ENCODE measurements around the gene CEP72. TPM values are rescaled to one million over a fixed set of nuclear protein-coding genes. Genes with fewer than 3 reads are reported as not detected.
"Not testable (repeated sequence)": the region's sequence is repeated elsewhere in the genome, so short reads cannot be mapped to it uniquely, and the experiment has no call there.

Gene CEP72
- total RNA-seq, 1 donor from 2014 or later = 5.2 TPM

- no peaks in the 10 kb centered on the region for H3K4me1 ChIP-seq (ENCODE audit: control insufficient read depth in 3 of 3, insufficient read depth in 3 of 3, low read length in 3 of 3)
- no peaks in the 10 kb centered on the region for H3K36me3 ChIP-seq (ENCODE audit: control insufficient read depth in 3 of 3, insufficient read depth in 3 of 3, low read length in 3 of 3)
- no peak overlapping the region for H3K4me3 ChIP-seq (ENCODE audit: low read length in 3 of 3)
- no peak overlapping the region for H3K9ac ChIP-seq (ENCODE audit: low read depth in 1 of 3, low read length in 3 of 3)
- peaks cover 33 to 42% (median 38%) of the 10 kb centered on the region in 3 donors for H3K27me3 ChIP-seq (ENCODE audit: control insufficient read depth in 3 of 3, insufficient read depth in 3 of 3, low read length in 3 of 3)
- H3K27ac ChIP-seq (ENCODE audit: low read depth, low read length) = no peak overlapping the region
- H3K9me3 ChIP-seq (ENCODE audit: control insufficient read depth in 3 of 3, low read length in 3 of 3) = no peaks in the 10 kb centered on the region
Measured at GRCh38 chr5:604391-604831, 7.7 kb upstream of the CEP72 start.

GRCh38 chr5:605090-605489 is 7.0 kb upstream of the CEP72 start:
- H3K4me1 ChIP-seq (ENCODE audit: control insufficient read depth in 3 of 3, insufficient read depth in 3 of 3, low read length in 3 of 3); H3K27ac ChIP-seq (ENCODE audit: low read depth, low read length); H3K36me3 ChIP-seq (ENCODE audit: control insufficient read depth in 3 of 3, insufficient read depth in 3 of 3, low read length in 3 of 3); H3K9ac ChIP-seq (ENCODE audit: low read depth in 1 of 3, low read length in 3 of 3); H3K9me3 ChIP-seq (ENCODE audit: control insufficient read depth in 3 of 3, low read length in 3 of 3); H3K4me3 ChIP-seq (ENCODE audit: low read length in 3 of 3): not testable (repeated sequence)
- peaks cover 33 to 42% (median 38%) of the 10 kb centered on the region in 3 donors for H3K27me3 ChIP-seq (ENCODE audit: control insufficient read depth in 3 of 3, insufficient read depth in 3 of 3, low read length in 3 of 3)

- peaks cover 30 to 38% (median 37%) of the 10 kb centered on the region in 3 donors for H3K27me3 ChIP-seq (ENCODE audit: control insufficient read depth in 3 of 3, insufficient read depth in 3 of 3, low read length in 3 of 3)
- no peak overlapping the region for H3K4me3 ChIP-seq (ENCODE audit: low read length in 3 of 3)
- no peaks in the 10 kb centered on the region for H3K9me3 ChIP-seq (ENCODE audit: control insufficient read depth in 3 of 3, low read length in 3 of 3)
Measured at GRCh38 chr5:606061-606460, 6.1 kb upstream of the CEP72 start.

GRCh38 chr5:606526-607399 is 5.4 kb upstream of the CEP72 start:
- Histone ChIP-seq H3K27ac (ENCODE audit: low read depth, low read length) (no peak overlapping the region), H3K9ac (ENCODE audit: low read depth in 1 of 3, low read length in 3 of 3) (no peak overlapping the region), H3K36me3 (ENCODE audit: control insufficient read depth in 3 of 3, insufficient read depth in 3 of 3, low read length in 3 of 3) (no peaks in the 10 kb centered on the region)

More at GRCh38 chr5:606061-606460, 6.1 kb upstream of the CEP72 start:
- Histone ChIP-seq H3K4me1 (ENCODE audit: control insufficient read depth in 3 of 3, insufficient read depth in 3 of 3, low read length in 3 of 3) (peaks cover 0 to 3% (median 0%) of the 10 kb centered on the region in 3 donors), H3K36me3 (ENCODE audit: control insufficient read depth in 3 of 3, insufficient read depth in 3 of 3, low read length in 3 of 3) (no peaks in the 10 kb centered on the region), H3K27ac (ENCODE audit: low read depth, low read length) (no peak overlapping the region), H3K9ac (ENCODE audit: low read depth in 1 of 3, low read length in 3 of 3) (no peak overlapping the region)

GRCh38 chr5:607541-608428 is 4.4 kb upstream of the CEP72 start:
- peaks cover 3 to 12% (median 5%) of the 10 kb centered on the region in 3 donors for H3K4me1 ChIP-seq (ENCODE audit: control insufficient read depth in 3 of 3, insufficient read depth in 3 of 3, low read length in 3 of 3)
- no peak overlapping the region for H3K9ac ChIP-seq (ENCODE audit: low read depth in 1 of 3, low read length in 3 of 3)
- no peak overlapping the region for H3K27ac ChIP-seq (ENCODE audit: low read depth, low read length)
- no peak overlapping the region for H3K4me3 ChIP-seq (ENCODE audit: low read length in 3 of 3)
- H3K9me3 ChIP-seq (ENCODE audit: control insufficient read depth in 3 of 3, low read length in 3 of 3) = no peaks in the 10 kb centered on the region
- H3K27me3 ChIP-seq (ENCODE audit: control insufficient read depth in 3 of 3, insufficient read depth in 3 of 3, low read length in 3 of 3) = peaks cover 26 to 29% (median 28%) of the 10 kb centered on the region in 3 donors
- H3K36me3 ChIP-seq (ENCODE audit: control insufficient read depth in 3 of 3, insufficient read depth in 3 of 3, low read length in 3 of 3) = no peaks in the 10 kb centered on the region

More at GRCh38 chr5:606526-607399, 5.4 kb upstream of the CEP72 start:
- H3K9me3 ChIP-seq (ENCODE audit: control insufficient read depth in 3 of 3, low read length in 3 of 3) = no peaks in the 10 kb centered on the region
- peaks cover 30 to 37% (median 34%) of the 10 kb centered on the region in 3 donors for H3K27me3 ChIP-seq (ENCODE audit: control insufficient read depth in 3 of 3, insufficient read depth in 3 of 3, low read length in 3 of 3)
- peaks cover 0 to 9% (median 3%) of the 10 kb centered on the region in 3 donors for H3K4me1 ChIP-seq (ENCODE audit: control insufficient read depth in 3 of 3, insufficient read depth in 3 of 3, low read length in 3 of 3)
- H3K4me3 ChIP-seq (ENCODE audit: low read length in 3 of 3) = no peak overlapping the region

GRCh38 chr5:608429-609370 is 3.4 kb upstream of the CEP72 start:
- Histone ChIP-seq H3K9ac (ENCODE audit: low read depth in 1 of 3, low read length in 3 of 3) (no peak overlapping the region), H3K9me3 (ENCODE audit: control insufficient read depth in 3 of 3, low read length in 3 of 3) (no peaks in the 10 kb centered on the region), H3K4me1 (ENCODE audit: control insufficient read depth in 3 of 3, insufficient read depth in 3 of 3, low read length in 3 of 3) (peaks cover 5 to 15% (median 8%) of the 10 kb centered on the region in 3 donors), H3K4me3 (ENCODE audit: low read length in 3 of 3) (no peak overlapping the region), H3K27ac (ENCODE audit: low read depth, low read length) (no peak overlapping the region), H3K27me3 (ENCODE audit: control insufficient read depth in 3 of 3, insufficient read depth in 3 of 3, low read length in 3 of 3) (peaks cover 17 to 21% (median 19%) of the 10 kb centered on the region in 3 donors), H3K36me3 (ENCODE audit: control insufficient read depth in 3 of 3, insufficient read depth in 3 of 3, low read length in 3 of 3) (no peaks in the 10 kb centered on the region)

- Histone ChIP-seq H3K9ac (ENCODE audit: low read depth in 1 of 3, low read length in 3 of 3) (no peak overlapping the region), H3K27ac (ENCODE audit: low read depth, low read length) (no peak overlapping the region), H3K4me3 (ENCODE audit: low read length in 3 of 3) (no peak overlapping the region), H3K4me1 (ENCODE audit: control insufficient read depth in 3 of 3, insufficient read depth in 3 of 3, low read length in 3 of 3) (peaks cover 5 to 15% (median 8%) of the 10 kb centered on the region in 3 donors), H3K27me3 (ENCODE audit: control insufficient read depth in 3 of 3, insufficient read depth in 3 of 3, low read length in 3 of 3) (peaks cover 9 to 18% (median 14%) of the 10 kb centered on the region in 3 donors), H3K36me3 (ENCODE audit: control insufficient read depth in 3 of 3, insufficient read depth in 3 of 3, low read length in 3 of 3) (no peaks in the 10 kb centered on the region), H3K9me3 (ENCODE audit: control insufficient read depth in 3 of 3, low read length in 3 of 3) (no peaks in the 10 kb centered on the region)
Measured at GRCh38 chr5:609506-609905, 2.6 kb upstream of the CEP72 start.

- H3K9me3 ChIP-seq (ENCODE audit: control insufficient read depth in 3 of 3, low read length in 3 of 3) = no peaks in the 10 kb centered on the region
Measured at GRCh38 chr5:610011-610743, 2.0 kb upstream of the CEP72 start.

More at GRCh38 chr5:610011-610743, 2.0 kb upstream of the CEP72 start:
- no peak overlapping the region for H3K27ac ChIP-seq (ENCODE audit: low read depth, low read length)
- H3K9ac ChIP-seq (ENCODE audit: low read depth in 1 of 3, low read length in 3 of 3) = no peak overlapping the region
- H3K27me3 ChIP-seq (ENCODE audit: control insufficient read depth in 3 of 3, insufficient read depth in 3 of 3, low read length in 3 of 3) = peaks cover 6 to 18% (median 12%) of the 10 kb centered on the region in 3 donors
- H3K4me1 ChIP-seq (ENCODE audit: control insufficient read depth in 3 of 3, insufficient read depth in 3 of 3, low read length in 3 of 3) = peaks cover 5 to 15% (median 8%) of the 10 kb centered on the region in 3 donors
- H3K36me3 ChIP-seq (ENCODE audit: control insufficient read depth in 3 of 3, insufficient read depth in 3 of 3, low read length in 3 of 3) = no peaks in the 10 kb centered on the region
- no peak overlapping the region for H3K4me3 ChIP-seq (ENCODE audit: low read length in 3 of 3)
